Astrocyte (in vitro differentiated cells and primary cell): ENCODE data around the gene WNT9A. TPM values are rescaled to one million over a fixed set of nuclear protein-coding genes. Genes with fewer than 3 reads are reported as not detected.

Experiments used
- DNase-seq: peaks from one replicate; pipeline ENCODE4 v3.0.0-alpha.2; 2010; ENCODE audit warnings: low read depth
- FAIRE-seq: peaks from 2 replicates; lab custom pipeline; 2011; peaks lifted over from hg19 to GRCh38; lab: Jason Lieb, UNC
- H2AFZ ChIP-seq: 2 replicates; pipeline ENCODE4 v1.6.0; 2012; ENCODE audit warnings: low read depth, low read length, inconsistent platforms
- H3K27ac ChIP-seq: 2 replicates; pipeline ENCODE4 v1.5.1; 2011; ENCODE audit warnings: low read depth, low read length, inconsistent platforms
- H3K27me3 ChIP-seq: 2 replicates; pipeline ENCODE4 v1.6.0; 2011; ENCODE audit warnings: low read length, inconsistent platforms; ENCODE audit not compliant: insufficient read depth
- H3K36me3 ChIP-seq: 2 replicates; pipeline ENCODE4 v1.5.1; 2011; ENCODE audit warnings: low read length, inconsistent platforms; ENCODE audit not compliant: insufficient read depth
- H3K4me1 ChIP-seq: 2 replicates; pipeline ENCODE4 v1.5.1; 2011; ENCODE audit warnings: low read length, inconsistent platforms; ENCODE audit not compliant: insufficient read depth
- H3K4me2 ChIP-seq: 2 replicates; pipeline ENCODE4 v1.6.0; 2012; ENCODE audit warnings: low read length, inconsistent platforms
- H3K4me3 ChIP-seq: 2 replicates; pipeline ENCODE4 v1.5.1; 2011; ENCODE audit warnings: low read depth, mild to moderate bottlenecking, low read length, inconsistent platforms; ENCODE audit not compliant: insufficient read depth
- H3K79me2 ChIP-seq: 2 replicates; pipeline ENCODE4 v1.6.0; 2012; ENCODE audit warnings: mild to moderate bottlenecking, low read length, inconsistent platforms; ENCODE audit not compliant: insufficient read depth
- H3K9ac ChIP-seq: 2 replicates; pipeline ENCODE4 v1.6.0; 2012; ENCODE audit warnings: mild to moderate bottlenecking, low read length, inconsistent platforms
- H3K9me3 ChIP-seq: 2 replicates; pipeline ENCODE4 v1.5.1; 2012; ENCODE audit warnings: low read depth, mild to moderate bottlenecking, low read length, inconsistent platforms; ENCODE audit not compliant: insufficient read depth
- H4K20me1 ChIP-seq: 2 replicates; pipeline ENCODE4 v1.6.0; 2012; ENCODE audit warnings: low read length, inconsistent platforms; ENCODE audit not compliant: insufficient read depth
- H3K27ac Mint-ChIP-seq: one replicate; pipeline ENCODE4 v1.8.0; 2021; ENCODE audit warnings: mild to moderate bottlenecking, mixed read lengths; ENCODE audit not compliant: unreplicated experiment
- H3K27me3 Mint-ChIP-seq: one replicate; pipeline ENCODE4 v1.8.0; 2021; ENCODE audit warnings: low read depth, mixed read lengths; ENCODE audit not compliant: unreplicated experiment
- H3K36me3 Mint-ChIP-seq: one replicate; pipeline ENCODE4 v1.8.0; 2021; ENCODE audit warnings: low read depth, mixed read lengths; ENCODE audit not compliant: unreplicated experiment
- H3K4me1 Mint-ChIP-seq: one replicate; pipeline ENCODE4 v1.8.0; 2021; ENCODE audit warnings: low read depth, mixed read lengths; ENCODE audit not compliant: unreplicated experiment
- H3K4me3 Mint-ChIP-seq: one replicate; pipeline ENCODE4 v1.8.0; 2021; ENCODE audit warnings: mild to moderate bottlenecking, moderate library complexity, mixed read lengths; ENCODE audit not compliant: unreplicated experiment
- H3K9me3 Mint-ChIP-seq: one replicate; pipeline ENCODE4 v1.8.0; 2021; ENCODE audit warnings: mild to moderate bottlenecking, mixed read lengths; ENCODE audit not compliant: unreplicated experiment
- CTCF ChIP-seq: IDR thresholded peaks from 2 replicates; pipeline ENCODE4 v1.5.1; 2011; ENCODE audit warnings: low read depth, mild to moderate bottlenecking, inconsistent platforms, low read length, moderate library complexity; ENCODE audit not compliant: insufficient read depth
- EZH2 ChIP-seq: IDR thresholded peaks from 2 replicates; pipeline ENCODE4 v1.6.1; 2012; ENCODE audit warnings: mild to moderate bottlenecking, low read length, inconsistent platforms; ENCODE audit not compliant: insufficient read depth
- total RNA-seq: library from RNA; stranded (reverse); gene quantifications from 2 replicates; pipeline ENCODE4 v1.2.1, GENCODE V29; 2021

Gene WNT9A
- total RNA-seq, 1 donor from 2014 or later = 4.1 TPM

DNA sequence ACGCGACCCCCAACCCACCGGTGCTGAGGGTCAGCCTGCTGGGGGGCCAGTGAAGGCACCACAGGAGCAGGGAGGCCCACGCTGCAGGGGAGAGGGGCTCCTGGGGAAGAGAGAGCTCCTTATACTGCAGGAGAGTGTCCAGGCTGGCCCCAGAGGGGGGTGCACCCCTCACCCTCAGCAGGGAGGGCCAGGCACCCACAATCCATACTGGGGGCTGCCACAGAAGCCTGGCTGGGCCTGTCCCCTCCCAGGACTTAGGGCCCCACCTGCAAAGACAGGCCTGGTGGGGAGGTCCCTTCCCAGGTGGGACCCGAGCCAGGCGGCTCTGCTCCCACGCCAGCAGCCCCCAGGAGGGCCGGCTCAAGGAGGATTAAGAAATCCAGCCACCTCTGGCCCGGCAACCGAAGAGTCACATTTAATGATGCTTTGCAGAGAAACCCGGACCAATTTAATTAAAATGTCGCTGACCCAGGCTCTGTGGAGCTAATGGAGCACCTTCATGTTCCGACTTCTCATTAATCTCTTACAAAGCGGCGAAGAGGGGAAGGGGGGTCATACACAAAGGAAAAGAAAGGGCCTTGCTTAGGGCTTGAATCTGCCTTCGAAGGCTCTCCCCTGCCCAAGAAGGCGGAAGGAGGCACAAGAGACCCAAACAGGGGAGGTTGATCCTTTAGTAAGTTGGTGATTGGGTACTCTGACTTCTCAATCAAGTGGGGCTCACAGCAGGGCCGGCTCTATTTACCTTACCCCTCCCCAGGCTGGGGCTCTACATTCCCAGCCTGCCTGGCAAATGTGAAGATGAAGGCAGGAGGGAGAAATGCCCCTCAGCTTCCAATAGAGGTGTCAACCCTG is 25.0 kb downstream of the WNT9A start:
- H3K27ac ChIP-seq = no peak overlapping the region
- Mint-ChIP-seq H3K4me1 (peaks cover 3% of the 10 kb centered on the region), H3K27ac (no peak overlapping the region), H3K36me3 (peaks cover 2% of the 10 kb centered on the region), H3K9me3 (no peaks in the 10 kb centered on the region), H3K4me3 (no peak overlapping the region), H3K27me3 (peaks cover 2% of the 10 kb centered on the region)
- no peaks in the 10 kb centered on the region for H3K9me3 ChIP-seq
- H3K4me1 ChIP-seq = no peaks in the 10 kb centered on the region
- H3K4me2 ChIP-seq = no peak overlapping the region
- no peak overlapping the region for H3K4me3 ChIP-seq
- DNase-seq (no peak), FAIRE-seq (no peak)
- H3K36me3 ChIP-seq = no peaks in the 10 kb centered on the region
- TF ChIP-seq CTCF = no peak
- H3K27me3 ChIP-seq = no peaks in the 10 kb centered on the region
- no peak overlapping the region for H2AFZ ChIP-seq
- no peaks in the 10 kb centered on the region for H3K79me2 ChIP-seq
- no peak overlapping the region for H3K9ac ChIP-seq
- H4K20me1 ChIP-seq = no peaks in the 10 kb centered on the region

DNA sequence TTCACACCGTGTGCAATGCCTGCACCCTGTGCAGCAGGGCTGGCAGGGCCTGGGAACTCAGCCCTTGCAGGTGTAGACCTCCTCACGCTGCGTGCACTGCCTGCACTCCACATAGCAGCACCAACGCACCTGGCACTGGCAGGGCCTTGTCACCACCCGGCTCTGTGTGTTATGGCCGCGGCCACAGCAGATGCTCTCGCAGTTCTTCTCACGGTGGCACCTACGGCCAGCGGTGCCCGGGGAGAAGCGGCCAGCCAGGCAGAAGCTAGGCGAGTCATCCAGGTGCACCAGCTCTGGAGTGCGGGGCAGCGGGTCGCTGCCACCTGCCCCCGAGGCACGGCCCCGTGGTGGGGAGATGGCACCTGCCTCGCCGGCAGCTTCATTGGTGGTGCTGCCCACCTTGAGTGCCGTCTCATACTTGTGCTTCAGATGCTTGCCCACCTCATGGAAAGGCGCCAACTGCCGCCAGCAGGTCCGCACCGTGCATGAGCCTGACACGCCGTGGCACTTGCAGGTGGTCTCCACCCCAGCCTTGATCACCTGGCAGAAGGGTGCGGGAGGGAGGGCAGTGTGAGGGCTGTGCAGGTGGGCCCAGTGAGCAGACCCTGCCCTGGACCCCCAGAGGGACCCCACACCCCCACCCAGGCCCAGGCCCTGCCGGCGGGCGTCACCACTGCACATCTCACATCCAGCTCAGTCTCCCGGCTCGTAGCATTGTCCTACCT is 26.1 kb downstream of the WNT9A start:
- Histone ChIP-seq H3K36me3 (no peaks in the 10 kb centered on the region), H3K27ac (no peak overlapping the region), H2AFZ (no peak overlapping the region), H4K20me1 (no peaks in the 10 kb centered on the region), H3K9me3 (no peaks in the 10 kb centered on the region), H3K4me2 (no peak overlapping the region), H3K4me1 (no peaks in the 10 kb centered on the region), H3K9ac (no peak overlapping the region), H3K79me2 (no peaks in the 10 kb centered on the region), H3K4me3 (no peak overlapping the region), H3K27me3 (no peaks in the 10 kb centered on the region)
- no peak overlapping the region for H3K4me3 Mint-ChIP-seq
- no peak for DNase-seq
- peaks cover 5% of the 10 kb centered on the region for H3K27me3 Mint-ChIP-seq
- H3K9me3 Mint-ChIP-seq = no peaks in the 10 kb centered on the region
- TF ChIP-seq CTCF = no peak
- no peak for TF ChIP-seq EZH2
- no peak for FAIRE-seq
- H3K4me1 Mint-ChIP-seq = peaks cover 8% of the 10 kb centered on the region
- H3K36me3 Mint-ChIP-seq = peaks cover 2% of the 10 kb centered on the region
- no peak overlapping the region for H3K27ac Mint-ChIP-seq
